BJ (cell line): ENCODE results near the gene POLR2A. TPM values are rescaled to one million over a fixed set of nuclear protein-coding genes. Genes with fewer than 3 reads are reported as not detected.

ENCODE experiments used
- CTCF ChIA-PET: fragments of 350-600 bp; formaldehyde crosslinking; extraction: SDS; loops from one replicate; lab custom pipeline; 2021; ENCODE audit warnings: antibody characterized with exemption, inconsistent platforms; lab: Yijun Ruan, JAX
- POLR2A ChIA-PET: fragments of 300-600 bp; sonication (Branson Sonifier 250); formaldehyde crosslinking; extraction: SDS; loops from one replicate; lab custom pipeline; 2021; ENCODE audit warnings: antibody characterized with exemption; lab: Charles Lee
- DNase-seq: peaks from one replicate; pipeline ENCODE4 v3.0.0-alpha.2; 2011; ENCODE audit warnings: low read depth
- H3K27me3 ChIP-seq: 2 replicates; pipeline ENCODE4 v1.6.0; 2011; ENCODE audit warnings: low read length; ENCODE audit not compliant: control insufficient read depth, insufficient read depth
- H3K36me3 ChIP-seq: 2 replicates; pipeline ENCODE4 v1.5.1; 2011; ENCODE audit warnings: low read length; ENCODE audit not compliant: control insufficient read depth, insufficient read depth
- H3K4me3 ChIP-seq: 2 replicates; pipeline ENCODE4 v1.5.1; 2011; ENCODE audit warnings: low read depth, mild to moderate bottlenecking, control low read depth, low read length
- CTCF ChIP-seq: IDR thresholded peaks from 2 replicates; pipeline ENCODE4 v1.5.1; 2011; ENCODE audit warnings: low read depth, mild to moderate bottlenecking, control low read depth, inconsistent platforms, low read length, moderate library complexity; ENCODE audit not compliant: insufficient read depth
- polyA plus RNA-seq: library from polyadenylated mRNA; depleted of rRNA; stranded (reverse); fragments of >200 nt; gene quantifications from 2 replicates; pipeline ENCODE4 v1.2.3, GENCODE V29; 2011

Gene POLR2A
- polyA plus RNA-seq, 1 experiment: 27.7 TPM

- ChIA-PET CTCF (interaction anchor here (0.9 to 2.9 kb wide), 2 partner anchors 12 to 87 kb away, joined by 3 to 19 read pairs; no protein-coding TSS in a partner anchor), POLR2A (no interaction called here)
- DNase-seq: no peak
- no peaks in the 10 kb centered on the region for H3K27me3 ChIP-seq
- TF ChIP-seq CTCF: no peak
- H3K36me3 ChIP-seq: peaks cover 63% of the 10 kb centered on the region
- no peak overlapping the region for H3K4me3 ChIP-seq
Observed at GRCh38 chr17:7501729-7502128, 17.6 kb downstream of the POLR2A start.

GRCh38 chr17:7502171-7502847 lies 18.1 kb downstream of the POLR2A start:
- no peak for DNase-seq
- ChIA-PET CTCF (interaction anchor here (0.8 to 2.9 kb wide), 5 partner anchors 12 to 59 kb away, joined by 3 to 19 read pairs (median 4); partner anchors contain the start of gene SENP3), POLR2A (no interaction called here)
- no peak for TF ChIP-seq CTCF
- Histone ChIP-seq H3K36me3 (peaks cover 60% of the 10 kb centered on the region), H3K27me3 (no peaks in the 10 kb centered on the region), H3K4me3 (no peak overlapping the region)

GRCh38 chr17:7502987-7503386 lies 18.8 kb downstream of the POLR2A start:
- Histone ChIP-seq H3K4me3 (no peak overlapping the region), H3K27me3 (no peaks in the 10 kb centered on the region), H3K36me3 (peaks cover 53% of the 10 kb centered on the region)
- CTCF ChIA-PET: interaction anchor here (0.8 to 2.9 kb wide), 5 partner anchors 11 to 58 kb away, joined by 3 to 19 read pairs (median 4); partner anchors contain the start of gene SENP3
- TF ChIP-seq CTCF: 0 out of 2 replicates have a peak, but pooled peaks have one; percentile 14
- DNase-seq: no peak
- POLR2A ChIA-PET: no interaction called here

GRCh38 chr17:7503521-7503920 lies 19.4 kb downstream of the POLR2A start:
- no peak for TF ChIP-seq CTCF
- H3K36me3 ChIP-seq: peaks cover 50% of the 10 kb centered on the region
- POLR2A ChIA-PET: no interaction called here
- H3K27me3 ChIP-seq: no peaks in the 10 kb centered on the region
- no peak for DNase-seq
- CTCF ChIA-PET: interaction anchor here (1.0 to 2.9 kb wide), 4 partner anchors 11 to 184 kb away, joined by 3 to 19 read pairs (median 4); partner anchors contain the start of gene TP53
- H3K4me3 ChIP-seq: no peak overlapping the region

GRCh38 chr17:7508145-7508544 lies 24.0 kb downstream of the POLR2A start:
- CTCF ChIA-PET: interaction anchor here (1.5 to 3.1 kb wide), 3 partner anchors 13 to 71 kb away, joined by 4 to 15 read pairs (median 4); partner anchors contain the start of gene SENP3
- TF ChIP-seq CTCF: no peak
- no peak for DNase-seq
- peaks cover 43% of the 10 kb centered on the region for H3K36me3 ChIP-seq
- no peak overlapping the region for H3K4me3 ChIP-seq
- H3K27me3 ChIP-seq: no peaks in the 10 kb centered on the region
- POLR2A ChIA-PET: no interaction called here
